Loucy (cell line): ENCODE data around the gene FHIP1A.

Experiments used
- H2AFZ ChIP-seq: fragments of 200-600 bp; sonication (generic); 2 replicates; pipeline ENCODE4 v1.6.0; 2016; ENCODE audit warnings: antibody characterized with exemption, mild to moderate bottlenecking, low read length, moderate library complexity
- H3F3A ChIP-seq: fragments of 200-600 bp; 2 replicates; pipeline ENCODE4 v1.6.0; 2016; ENCODE audit warnings: antibody characterized with exemption, low read depth, mild to moderate bottlenecking
- H3K27me3 ChIP-seq: fragments of 200-600 bp; sonication (generic); 2 replicates; pipeline ENCODE4 v1.6.1; 2014; ENCODE audit warnings: low read length, mild to moderate bottlenecking; ENCODE audit not compliant: insufficient read depth, poor library complexity, severe bottlenecking
- H3K36me3 ChIP-seq: fragments of 200-600 bp; sonication (generic); 2 replicates; pipeline ENCODE4 v1.6.1; 2016; ENCODE audit warnings: low read length; ENCODE audit not compliant: insufficient read depth
- H3K4me1 ChIP-seq: fragments of 200-600 bp; sonication (generic); 2 replicates; pipeline ENCODE4 v1.5.1; 2014; ENCODE audit warnings: low read length, mild to moderate bottlenecking; ENCODE audit not compliant: insufficient read depth, poor library complexity, severe bottlenecking
- H3K4me2 ChIP-seq: fragments of 200-600 bp; sonication (generic); 2 replicates; pipeline ENCODE4 v1.6.0; 2014; ENCODE audit warnings: antibody characterized with exemption, low read length, low read depth, mild to moderate bottlenecking; ENCODE audit not compliant: poor library complexity, severe bottlenecking
- H3K4me3 ChIP-seq: fragments of 200-600 bp; sonication (generic); 2 replicates; pipeline ENCODE4 v1.5.1; 2014; ENCODE audit warnings: low read length, mild to moderate bottlenecking, mixed read lengths; ENCODE audit not compliant: poor library complexity, severe bottlenecking
- H3K79me2 ChIP-seq: fragments of 200-600 bp; sonication (generic); 2 replicates; pipeline ENCODE4 v1.6.1; 2014; ENCODE audit warnings: low read length; ENCODE audit not compliant: insufficient read depth
- H3K9ac ChIP-seq: fragments of 200-600 bp; sonication (generic); 2 replicates; pipeline ENCODE4 v1.6.0; 2014; ENCODE audit warnings: mild to moderate bottlenecking, low read depth, low read length, moderate library complexity; ENCODE audit not compliant: poor library complexity, severe bottlenecking
- H3K9me2 ChIP-seq: fragments of 200-600 bp; sonication (generic); replicated peaks from 2 replicates; pipeline ENCODE4 v1.6.1; 2016; ENCODE audit warnings: low read depth, low read length, mixed read lengths
- H3K9me3 ChIP-seq: fragments of 200-600 bp; sonication (generic); 2 replicates; pipeline ENCODE4 v1.6.1; 2014; ENCODE audit warnings: mild to moderate bottlenecking, antibody characterized with exemption, low read length, low read depth; ENCODE audit not compliant: insufficient read depth
- H4K20me1 ChIP-seq: fragments of 200-600 bp; sonication (generic); 2 replicates; pipeline ENCODE4 v1.6.0; 2014; ENCODE audit warnings: antibody characterized with exemption, low read length, mild to moderate bottlenecking; ENCODE audit not compliant: insufficient read depth, poor library complexity, severe bottlenecking
- EZH2phosphoT487 ChIP-seq: fragments of 200-600 bp; IDR thresholded peaks from 2 replicates; pipeline ENCODE4 v1.6.1; 2018; ENCODE audit warnings: antibody characterized with exemption, mild to moderate bottlenecking, moderate library complexity, borderline replicate concordance
- TF ChIP-seq, protein P1 (sequence below): fragments of 200-600 bp; sonication (generic); conservative IDR thresholded peaks from 2 replicates; pipeline ENCODE4 v1.5.1; 2014; ENCODE audit warnings: mild to moderate bottlenecking, antibody characterized with exemption, low read length

The FHIP1A gene

DNA sequence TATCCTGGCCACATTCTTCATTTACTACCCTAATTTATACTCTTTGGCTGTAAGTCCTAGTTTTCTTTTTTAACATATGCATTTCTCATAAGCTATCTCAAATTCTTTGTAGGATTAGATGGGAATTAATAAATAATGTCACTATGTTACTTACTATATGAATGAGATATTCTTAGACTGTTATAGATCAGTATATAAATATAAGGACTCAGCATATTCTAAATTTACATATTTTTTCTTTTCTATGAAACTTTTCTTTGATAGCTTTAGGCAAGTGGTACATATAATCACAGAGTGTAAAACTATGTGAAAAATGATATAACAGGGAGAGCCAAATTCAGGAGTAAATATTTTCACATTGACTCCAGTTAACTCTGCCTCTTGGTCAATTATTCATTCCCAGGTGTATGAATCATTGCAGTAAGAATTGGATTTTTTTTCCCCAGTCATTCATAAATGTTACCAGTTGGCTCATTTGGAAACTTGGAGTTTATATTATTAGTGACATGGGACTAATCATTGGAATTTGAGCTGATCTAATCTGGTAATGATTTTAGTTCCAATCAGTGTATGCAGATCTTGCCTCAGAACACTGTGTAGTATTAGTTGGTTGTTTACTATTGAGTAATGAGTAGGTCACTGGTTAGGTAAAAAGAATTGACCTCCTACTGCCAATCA lies 25.3 kb downstream of the FHIP1A start:
- TF ChIP-seq, protein P1, sequence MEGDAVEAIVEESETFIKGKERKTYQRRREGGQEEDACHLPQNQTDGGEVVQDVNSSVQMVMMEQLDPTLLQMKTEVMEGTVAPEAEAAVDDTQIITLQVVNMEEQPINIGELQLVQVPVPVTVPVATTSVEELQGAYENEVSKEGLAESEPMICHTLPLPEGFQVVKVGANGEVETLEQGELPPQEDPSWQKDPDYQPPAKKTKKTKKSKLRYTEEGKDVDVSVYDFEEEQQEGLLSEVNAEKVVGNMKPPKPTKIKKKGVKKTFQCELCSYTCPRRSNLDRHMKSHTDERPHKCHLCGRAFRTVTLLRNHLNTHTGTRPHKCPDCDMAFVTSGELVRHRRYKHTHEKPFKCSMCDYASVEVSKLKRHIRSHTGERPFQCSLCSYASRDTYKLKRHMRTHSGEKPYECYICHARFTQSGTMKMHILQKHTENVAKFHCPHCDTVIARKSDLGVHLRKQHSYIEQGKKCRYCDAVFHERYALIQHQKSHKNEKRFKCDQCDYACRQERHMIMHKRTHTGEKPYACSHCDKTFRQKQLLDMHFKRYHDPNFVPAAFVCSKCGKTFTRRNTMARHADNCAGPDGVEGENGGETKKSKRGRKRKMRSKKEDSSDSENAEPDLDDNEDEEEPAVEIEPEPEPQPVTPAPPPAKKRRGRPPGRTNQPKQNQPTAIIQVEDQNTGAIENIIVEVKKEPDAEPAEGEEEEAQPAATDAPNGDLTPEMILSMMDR: no peak
- no peak for TF ChIP-seq EZH2phosphoT487
- Histone ChIP-seq H3F3A (no peaks in the 10 kb centered on the region), H3K4me1 (no peaks in the 10 kb centered on the region), H3K9me2 (0 out of 2 replicates have a peak, but pooled peaks cover 6% of the 10 kb centered on the region), H3K9me3 (no peaks in the 10 kb centered on the region), H3K36me3 (no peaks in the 10 kb centered on the region), H3K9ac (no peak overlapping the region), H3K79me2 (no peaks in the 10 kb centered on the region), H3K4me3 (no peak overlapping the region), H3K27me3 (no peaks in the 10 kb centered on the region), H2AFZ (no peak overlapping the region), H4K20me1 (no peaks in the 10 kb centered on the region), H3K4me2 (no peak overlapping the region)

DNA sequence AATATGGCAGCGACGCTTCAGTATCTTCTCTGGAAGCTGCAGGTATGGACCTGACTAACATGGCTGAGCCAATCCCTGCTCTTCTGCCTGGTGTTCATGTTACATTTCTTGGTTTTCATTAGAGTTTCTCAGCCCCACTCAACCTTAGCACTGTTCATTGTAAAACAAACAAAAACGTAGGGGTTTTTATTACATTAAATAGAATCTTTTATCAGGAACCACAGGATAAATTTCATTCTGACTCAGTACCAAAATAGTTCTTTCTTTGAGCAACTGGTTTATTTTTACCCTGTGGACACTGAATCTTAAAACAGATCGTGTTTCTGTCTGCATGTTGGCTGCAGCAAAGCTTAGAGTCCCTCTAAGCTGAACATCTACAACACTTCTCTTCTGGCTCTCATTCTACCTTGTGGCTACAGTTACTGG lies 27.1 kb downstream of the FHIP1A start:
- 0 out of 2 replicates have a peak, but pooled peaks cover 6% of the 10 kb centered on the region for H3K9me2 ChIP-seq
- no peaks in the 10 kb centered on the region for H4K20me1 ChIP-seq
- H3K36me3 ChIP-seq: no peaks in the 10 kb centered on the region
- H3K9ac ChIP-seq: no peak overlapping the region
- no peaks in the 10 kb centered on the region for H3K4me1 ChIP-seq
- no peaks in the 10 kb centered on the region for H3K27me3 ChIP-seq
- TF ChIP-seq, protein P1: no peak
- H3F3A ChIP-seq: no peaks in the 10 kb centered on the region
- no peak overlapping the region for H3K4me2 ChIP-seq
- no peaks in the 10 kb centered on the region for H3K9me3 ChIP-seq
- no peaks in the 10 kb centered on the region for H3K79me2 ChIP-seq
- H3K4me3 ChIP-seq: no peak overlapping the region
- H2AFZ ChIP-seq: no peak overlapping the region

DNA sequence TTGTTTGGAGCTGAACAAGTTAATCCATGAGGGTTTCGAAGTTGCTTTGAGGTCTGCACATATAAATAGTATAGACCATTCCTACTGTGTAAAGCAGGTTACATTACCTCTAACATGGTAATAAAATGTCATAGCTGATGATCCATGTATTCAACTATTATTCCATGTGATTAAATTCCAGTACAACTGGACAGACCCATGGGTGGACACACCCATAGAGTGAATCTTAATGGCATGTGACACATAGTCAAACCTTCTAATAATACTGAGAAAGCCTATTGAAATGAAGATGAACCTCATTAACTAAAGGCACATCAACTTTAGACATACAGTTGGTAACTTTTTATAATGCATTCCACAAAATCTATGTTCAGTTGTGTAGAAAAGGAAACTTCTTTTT lies 28.5 kb downstream of the FHIP1A start:
- Histone ChIP-seq H3K27me3 (no peaks in the 10 kb centered on the region), H2AFZ (no peak overlapping the region), H3K4me1 (no peaks in the 10 kb centered on the region), H3K4me2 (no peak overlapping the region), H3K9me3 (no peaks in the 10 kb centered on the region), H3K79me2 (no peaks in the 10 kb centered on the region), H4K20me1 (no peaks in the 10 kb centered on the region), H3K9me2 (0 out of 2 replicates have a peak, but pooled peaks cover 6% of the 10 kb centered on the region), H3K36me3 (no peaks in the 10 kb centered on the region), H3K9ac (no peak overlapping the region), H3K4me3 (no peak overlapping the region), H3F3A (no peaks in the 10 kb centered on the region)
- TF ChIP-seq, protein P1: no peak
- no peak for TF ChIP-seq EZH2phosphoT487
